HepG2 (cell line): ENCODE measurements around the gene LRRC73. TPM values are rescaled to one million over a fixed set of nuclear protein-coding genes. Genes with fewer than 3 reads are reported as not detected.
A peak's percentile ranks its signal among the peaks of the same experiment; 100 is the strongest.

ENCODE experiments used
- ATAC-seq: fragments of 200-7000 bp; cut with Tn5 transposase; 3 replicates; pipeline ENCODE4 v1.9.1; 2020; ENCODE audit warnings: mild to moderate bottlenecking, moderate library complexity
- BruUV-seq: library from RNA; stranded (reverse); fragments of 400-500 nt; replicated peaks from 2 replicates; lab custom pipeline; 2021; lab: Mats Ljungman, UMichigan
- CTCF ChIA-PET: fragments of 300-600 bp; formaldehyde crosslinking; extraction: SDS; loops from one replicate; lab custom pipeline; 2021; ENCODE audit warnings: low total read pairs, inconsistent platforms, low intra/inter-chr PET ratio; lab: Yijun Ruan, JAX
- POLR2A ChIA-PET: fragments of 350-600 bp; sonication (Branson Sonifier 250); formaldehyde crosslinking; loops from one replicate; lab custom pipeline; 2020; ENCODE audit warnings: antibody characterized with exemption, inconsistent platforms; lab: Yijun Ruan, JAX
- DNase-seq: peaks from one replicate; pipeline ENCODE4 v3.0.0-alpha.2; 2015; ENCODE audit warnings: low spot score
- FAIRE-seq: peaks from 3 replicates; lab custom pipeline; 2011; peaks lifted over from hg19 to GRCh38; lab: Jason Lieb, UNC
- H2AFZ ChIP-seq: one replicate; pipeline ENCODE4 v1.6.1; 2011; ENCODE audit warnings: low read length, inconsistent platforms
- H3K27ac ChIP-seq: fragments of 300-600 bp; 3 replicates; pipeline ENCODE4 v1.8.0; 2011; ENCODE audit warnings: mixed run types, mild to moderate bottlenecking, mixed read lengths, low read length, inconsistent platforms; ENCODE audit not compliant: insufficient read depth; ENCODE audit errors: extremely low read length
- H3K27me3 ChIP-seq, 2 experiments: fragments of 200-600 bp in 1 of 2; 2 replicates in 1 of 2; 3 replicates in 1 of 2; pipeline versions ENCODE4 v1.6.0 to v1.8.0; 2011; ENCODE audit warnings: low read length in 2 of 2, mild to moderate bottlenecking in 2 of 2, moderate library complexity in 2 of 2, inconsistent platforms in 1 of 2; ENCODE audit not compliant: insufficient read depth in 2 of 2, control insufficient read depth in 1 of 2
- H3K36me3 ChIP-seq, 2 experiments: fragments of 200-600 bp in 1 of 2; replicated peaks in 1 of 2; 2 replicates in 1 of 2; 3 replicates in 1 of 2; pipeline versions ENCODE4 v1.5.1 to v1.8.0; 2011; ENCODE audit warnings: low read length in 2 of 2, inconsistent platforms in 1 of 2; ENCODE audit not compliant: insufficient read depth in 2 of 2, control insufficient read depth in 1 of 2
- H3K4me1 ChIP-seq: 2 replicates; pipeline ENCODE4 v1.5.1; 2012; ENCODE audit warnings: low read length, inconsistent platforms; ENCODE audit not compliant: insufficient read depth
- H3K4me2 ChIP-seq: 2 replicates; pipeline ENCODE4 v1.6.0; 2011; ENCODE audit warnings: low read depth, low read length, inconsistent platforms
- H3K4me3 ChIP-seq, 3 experiments: fragments of 200-600 bp in 1 of 3; sonication (generic), shearing (Covaris generic) in 1 of 3; replicated peaks in 1 of 3; 2 replicates each; pipeline ENCODE4 v1.5.1; 2011 to 2016; ENCODE audit warnings: low read length in 3 of 3, inconsistent platforms in 2 of 3, low read depth in 2 of 3, mild to moderate bottlenecking in 2 of 3, control low read depth in 1 of 3, mixed read lengths in 1 of 3; ENCODE audit not compliant: insufficient read depth in 1 of 3
- H3K79me2 ChIP-seq: one replicate; pipeline ENCODE4 v1.6.1; 2011; ENCODE audit warnings: low read length, inconsistent platforms; ENCODE audit not compliant: insufficient read depth
- H3K9ac ChIP-seq: 2 replicates; pipeline ENCODE4 v1.6.0; 2011; ENCODE audit warnings: mild to moderate bottlenecking, low read depth, low read length, inconsistent platforms; ENCODE audit not compliant: insufficient read depth
- H3K9me3 ChIP-seq: 2 replicates; pipeline ENCODE4 v1.5.1; 2012; ENCODE audit warnings: mild to moderate bottlenecking, low read length
- H4K20me1 ChIP-seq: 2 replicates; pipeline ENCODE4 v1.6.0; 2011; ENCODE audit warnings: inconsistent platforms, mild to moderate bottlenecking, low read length, moderate library complexity; ENCODE audit not compliant: insufficient read depth
- HOXA3 ChIP-seq: sonication (generic); formaldehyde crosslinking; IDR thresholded peaks from 2 replicates; pipeline ENCODE4 v1.5.0; 2020; ENCODE audit warnings: missing genetic modification reagents
- LCORL ChIP-seq, 2 experiments: fragments of 450-650 bp in 1 of 2; sonication (generic) in 1 of 2; formaldehyde crosslinking in 1 of 2; IDR thresholded peaks; 2 replicates each; pipeline versions ENCODE4 v1.5.0 to v1.6.1; 2017 to 2020; ENCODE audit warnings: antibody characterized with exemption in 1 of 2, missing genetic modification reagents in 1 of 2
- MTF2 ChIP-seq: sonication (generic); formaldehyde crosslinking; IDR thresholded peaks from 2 replicates; pipeline ENCODE4 v1.5.0; 2020; ENCODE audit warnings: missing genetic modification reagents, borderline replicate concordance
- RARG ChIP-seq: sonication (generic); formaldehyde crosslinking; IDR thresholded peaks from 2 replicates; pipeline ENCODE4 v1.4.0; 2020; ENCODE audit warnings: low read depth, mild to moderate bottlenecking, missing genetic modification reagents
- REL ChIP-seq: sonication (generic); formaldehyde crosslinking; conservative IDR thresholded peaks from 2 replicates; pipeline ENCODE4 v1.8.0; 2022; ENCODE audit warnings: mild to moderate bottlenecking, missing genetic modification reagents, moderate library complexity
- SALL2 ChIP-seq: sonication (generic); formaldehyde crosslinking; IDR thresholded peaks from 2 replicates; pipeline ENCODE4 v1.8.1; 2023; ENCODE audit warnings: mild to moderate bottlenecking, missing genetic modification reagents, inconsistent platforms
- ZNF253 ChIP-seq: sonication (generic); formaldehyde crosslinking; IDR thresholded peaks from 2 replicates; pipeline ENCODE4 v1.8.0; 2022; ENCODE audit warnings: mild to moderate bottlenecking, missing genetic modification reagents, borderline replicate concordance
- ZNF598 ChIP-seq: sonication (generic); formaldehyde crosslinking; IDR thresholded peaks from 2 replicates; pipeline ENCODE4 v1.5.1; 2020; ENCODE audit warnings: mild to moderate bottlenecking, missing genetic modification reagents, borderline replicate concordance
- ZSCAN30 ChIP-seq: sonication (generic); formaldehyde crosslinking; IDR thresholded peaks from 2 replicates; pipeline ENCODE4 v1.5.0; 2020; ENCODE audit warnings: mild to moderate bottlenecking, missing genetic modification reagents
- WGBS: methylation state at CpG from one replicate; pipeline ENCODE4 v1.1.6; 2017; ENCODE audit warnings: low lambda C conversion rate; 5-methylcytosine and 5-hydroxymethylcytosine counted together
- in situ Hi-C: cut with HindIII; loops from 2 replicates; pipeline ENCODE4 v1.10.0; 2017; ENCODE audit warnings: low pct_unique_long_range_greater_than_20kb; ENCODE audit not compliant: extremely low pct_ligation_motif_present
- intact Hi-C: fragments of 100-400 bp; cut with micrococcal nuclease; formaldehyde crosslinking; loops from one replicate; pipeline ENCODE4 v1.10.0; 2022; ENCODE audit not compliant: unreplicated experiment
- polyA plus RNA-seq, 8 experiments: library from polyadenylated mRNA; depleted of rRNA in 3 of 8; stranded (reverse) in 7 of 8; unstranded in 1 of 8; fragments of >200 nt; fragmentation: Illumina TruSeq in 4 of 8; extraction: Trizol in 4 of 8; gene quantifications; 2 replicates each; pipeline versions ENCODE4 v1.2.1 to v1.2.3, GENCODE V29; 2011 to 2016; ENCODE audit warnings: low read depth in 4 of 8, missing spikeins in 1 of 8, mixed read lengths in 1 of 8; ENCODE audit not compliant: insufficient read depth in 1 of 8
- total RNA-seq, 5 experiments: library from RNA; depleted of rRNA; stranded (reverse); fragments of >200 nt; fragmentation: Illumina TruSeq; extraction: Trizol; gene quantifications; 2 replicates each; pipeline ENCODE4 v1.2.3, GENCODE V29; 2016; ENCODE audit warnings: low read depth in 1 of 5
- TF ChIP-seq, protein P1 (sequence below): IDR thresholded peaks from 2 replicates; pipeline ENCODE4 v1.6.1; 2018; ENCODE audit warnings: missing genetic modification reagents
- TF ChIP-seq, protein P2 (sequence below): sonication (generic); formaldehyde crosslinking; IDR thresholded peaks from 2 replicates; pipeline ENCODE4 v1.4.0; 2020; ENCODE audit warnings: missing genetic modification reagents, borderline replicate concordance
- TF ChIP-seq, protein P3 (sequence below): sonication (generic); formaldehyde crosslinking; IDR thresholded peaks from 2 replicates; pipeline ENCODE4 v1.4.0; 2020; ENCODE audit warnings: mild to moderate bottlenecking, missing genetic modification reagents

Gene LRRC73
- total and polyA plus RNA-seq, 2 of the 13 experiments (the other 11 are each of a cell fraction or from before 2014, with no cell fraction given), result 0.11 to 0.12 TPM

GRCh38 chr6:43481075-43481474 is 29.1 kb downstream of the LRRC73 start (continued):
- TF ChIP-seq, protein P1, sequence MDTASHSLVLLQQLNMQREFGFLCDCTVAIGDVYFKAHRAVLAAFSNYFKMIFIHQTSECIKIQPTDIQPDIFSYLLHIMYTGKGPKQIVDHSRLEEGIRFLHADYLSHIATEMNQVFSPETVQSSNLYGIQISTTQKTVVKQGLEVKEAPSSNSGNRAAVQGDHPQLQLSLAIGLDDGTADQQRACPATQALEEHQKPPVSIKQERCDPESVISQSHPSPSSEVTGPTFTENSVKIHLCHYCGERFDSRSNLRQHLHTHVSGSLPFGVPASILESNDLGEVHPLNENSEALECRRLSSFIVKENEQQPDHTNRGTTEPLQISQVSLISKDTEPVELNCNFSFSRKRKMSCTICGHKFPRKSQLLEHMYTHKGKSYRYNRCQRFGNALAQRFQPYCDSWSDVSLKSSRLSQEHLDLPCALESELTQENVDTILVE (CRISPR knock-in tag), result no peak
- TF ChIP-seq SALL2 (CRISPR knock-in tag) (no peak), ZNF598 (no peak), ZNF253 (no peak)

DNA sequence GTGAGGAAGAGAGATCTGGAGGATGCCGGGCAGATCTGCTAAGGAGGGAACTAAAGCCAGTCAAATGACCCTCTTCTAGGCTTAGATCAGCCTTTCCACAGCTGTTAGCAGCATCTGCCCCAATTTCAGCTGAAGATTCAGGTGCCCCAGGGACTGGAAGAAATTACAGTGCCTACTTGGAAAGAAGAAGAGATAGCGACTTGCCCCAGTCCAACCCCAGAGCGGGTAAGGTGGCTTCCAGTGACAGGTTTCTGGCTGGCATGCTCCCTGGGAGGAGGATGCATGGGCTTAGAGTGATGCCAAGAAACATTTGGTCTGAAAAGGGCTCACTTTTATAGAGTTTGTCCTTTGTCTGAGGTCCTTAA is 32.2 kb downstream of the LRRC73 start:
- 6% methylated on average over 3 of the region's 3 CpGs for WGBS
- H3K27me3 ChIP-seq, result no peaks in the 10 kb centered on the region; a peak in 1 of 5 replicates
- no peaks in the 10 kb centered on the region for H3K9me3 ChIP-seq
- ATAC-seq (peak; percentile 7), FAIRE-seq (no peak), DNase-seq (no peak)
- in situ Hi-C loops (no loop called here), intact Hi-C loops (no loop called here)
- ChIA-PET POLR2A (interaction anchor here (0.7 to 6.5 kb wide), 15 partner anchors 8 to 494 kb away, joined by 3 to 141 read pairs (median 5); partner anchors contain the start of genes ABCC10, CUL9, DLK2 and LRRC73), CTCF (no interaction called here)
- H2AFZ ChIP-seq, result no peak overlapping the region
- peaks cover 59% of the 10 kb centered on the region for H3K4me1 ChIP-seq
- H3K4me3 ChIP-seq, result peak overlapping the region; percentile 78 to 97 (median 81)
- peak overlapping the region; percentile 62 for H3K27ac ChIP-seq
- TF ChIP-seq LCORL (IDR thresholded peaks at IDR 0.05) (no peak), LCORL (CRISPR knock-in tag; IDR thresholded peaks at IDR 0.05) (0 out of 2 replicates have a peak, but pooled peaks have one; percentile 4), REL (no peak), MTF2 (CRISPR knock-in tag) (0 out of 2 replicates have a peak, but pooled peaks have one; percentile 17), HOXA3 (peak; percentile 16; the same call in 1 of the 2 replicates), ZSCAN30 (0 out of 2 replicates have a peak, but pooled peaks have one; percentile 2), RARG (CRISPR knock-in tag) (no peak)
- TF ChIP-seq, protein P2, sequence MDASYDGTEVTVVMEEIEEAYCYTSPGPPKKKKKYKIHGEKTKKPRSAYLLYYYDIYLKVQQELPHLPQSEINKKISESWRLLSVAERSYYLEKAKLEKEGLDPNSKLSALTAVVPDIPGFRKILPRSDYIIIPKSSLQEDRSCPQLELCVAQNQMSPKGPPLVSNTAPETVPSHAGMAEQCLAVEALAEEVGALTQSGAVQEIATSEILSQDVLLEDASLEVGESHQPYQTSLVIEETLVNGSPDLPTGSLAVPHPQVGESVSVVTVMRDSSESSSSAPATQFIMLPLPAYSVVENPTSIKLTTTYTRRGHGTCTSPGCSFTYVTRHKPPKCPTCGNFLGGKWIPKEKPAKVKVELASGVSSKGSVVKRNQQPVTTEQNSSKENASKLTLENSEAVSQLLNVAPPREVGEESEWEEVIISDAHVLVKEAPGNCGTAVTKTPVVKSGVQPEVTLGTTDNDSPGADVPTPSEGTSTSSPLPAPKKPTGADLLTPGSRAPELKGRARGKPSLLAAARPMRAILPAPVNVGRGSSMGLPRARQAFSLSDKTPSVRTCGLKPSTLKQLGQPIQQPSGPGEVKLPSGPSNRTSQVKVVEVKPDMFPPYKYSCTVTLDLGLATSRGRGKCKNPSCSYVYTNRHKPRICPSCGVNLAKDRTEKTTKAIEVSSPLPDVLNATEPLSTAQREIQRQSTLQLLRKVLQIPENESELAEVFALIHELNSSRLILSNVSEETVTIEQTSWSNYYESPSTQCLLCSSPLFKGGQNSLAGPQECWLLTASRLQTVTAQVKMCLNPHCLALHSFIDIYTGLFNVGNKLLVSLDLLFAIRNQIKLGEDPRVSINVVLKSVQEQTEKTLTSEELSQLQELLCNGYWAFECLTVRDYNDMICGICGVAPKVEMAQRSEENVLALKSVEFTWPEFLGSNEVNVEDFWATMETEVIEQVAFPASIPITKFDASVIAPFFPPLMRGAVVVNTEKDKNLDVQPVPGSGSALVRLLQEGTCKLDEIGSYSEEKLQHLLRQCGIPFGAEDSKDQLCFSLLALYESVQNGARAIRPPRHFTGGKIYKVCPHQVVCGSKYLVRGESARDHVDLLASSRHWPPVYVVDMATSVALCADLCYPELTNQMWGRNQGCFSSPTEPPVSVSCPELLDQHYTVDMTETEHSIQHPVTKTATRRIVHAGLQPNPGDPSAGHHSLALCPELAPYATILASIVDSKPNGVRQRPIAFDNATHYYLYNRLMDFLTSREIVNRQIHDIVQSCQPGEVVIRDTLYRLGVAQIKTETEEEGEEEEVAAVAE (CRISPR knock-in tag), result 0 out of 2 replicates have a peak, but pooled peaks have one; percentile 36
- TF ChIP-seq, protein P3, sequence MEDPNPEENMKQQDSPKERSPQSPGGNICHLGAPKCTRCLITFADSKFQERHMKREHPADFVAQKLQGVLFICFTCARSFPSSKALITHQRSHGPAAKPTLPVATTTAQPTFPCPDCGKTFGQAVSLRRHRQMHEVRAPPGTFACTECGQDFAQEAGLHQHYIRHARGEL (CRISPR knock-in tag), result no peak
- peaks cover 43% of the 10 kb centered on the region for H3K79me2 ChIP-seq
- peak overlapping the region; percentile 89 for H3K9ac ChIP-seq
- BruUV-seq, result TSS peak; percentile 62
- H3K4me2 ChIP-seq, result peak overlapping the region; percentile 99
- H3K36me3 ChIP-seq, result no peaks in the 10 kb centered on the region; a peak in 1 of 5 replicates
- no peaks in the 10 kb centered on the region for H4K20me1 ChIP-seq
